DMS79 treated with DMSO at 0.1 percent for 48 hours (cell line): ENCODE data around the gene SCRN2.
A peak's percentile ranks its signal among the peaks of the same experiment; 100 is the strongest.

Experiments
- DNase-seq: peaks from one replicate; lab custom pipeline; 2025; lab: John Stamatoyannopoulos, UW

The SCRN2 gene

DNA sequence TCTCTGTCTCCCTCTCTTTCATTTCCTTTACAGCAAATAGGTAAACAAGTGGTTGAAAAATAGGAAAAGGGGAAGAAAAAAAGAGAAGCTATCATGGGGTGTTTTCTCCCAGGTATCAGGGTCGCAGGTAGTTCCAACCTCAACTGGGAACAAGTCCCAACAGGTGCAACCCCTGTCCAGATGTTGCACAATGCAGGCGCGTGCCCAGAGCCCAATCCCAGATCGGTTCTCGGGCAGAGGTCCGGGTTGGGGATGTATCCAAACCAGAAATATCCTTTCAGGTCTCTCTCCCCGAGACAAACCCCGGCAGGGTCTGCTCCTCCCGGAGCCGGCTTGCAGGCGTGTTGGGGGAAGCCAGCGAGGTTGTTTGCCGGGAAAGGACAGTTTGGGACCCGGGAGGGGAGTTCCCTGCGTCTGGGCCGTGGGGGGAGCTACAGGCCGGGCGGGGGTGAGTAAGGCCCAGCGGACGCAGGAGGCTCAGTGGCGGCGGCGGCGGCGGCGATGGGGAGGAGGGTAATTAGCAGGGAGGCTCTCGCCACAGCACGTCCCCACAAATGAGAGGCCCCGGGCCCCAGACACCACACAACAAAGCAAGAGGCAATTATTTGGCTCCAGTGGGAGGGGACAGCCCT, 31.1 kb upstream of the SCRN2 start:
- DNase-seq = no peak

GRCh38 chr17:47871048-47871447, 30.0 kb upstream of the SCRN2 start:
- DNase-seq = no peak

- DNase-seq = no peak
Observed at GRCh38 chr17:47870056-47870455, 29.0 kb upstream of the SCRN2 start.

GRCh38 chr17:47869114-47869513, 28.0 kb upstream of the SCRN2 start:
- DNase-seq = no peak

DNA sequence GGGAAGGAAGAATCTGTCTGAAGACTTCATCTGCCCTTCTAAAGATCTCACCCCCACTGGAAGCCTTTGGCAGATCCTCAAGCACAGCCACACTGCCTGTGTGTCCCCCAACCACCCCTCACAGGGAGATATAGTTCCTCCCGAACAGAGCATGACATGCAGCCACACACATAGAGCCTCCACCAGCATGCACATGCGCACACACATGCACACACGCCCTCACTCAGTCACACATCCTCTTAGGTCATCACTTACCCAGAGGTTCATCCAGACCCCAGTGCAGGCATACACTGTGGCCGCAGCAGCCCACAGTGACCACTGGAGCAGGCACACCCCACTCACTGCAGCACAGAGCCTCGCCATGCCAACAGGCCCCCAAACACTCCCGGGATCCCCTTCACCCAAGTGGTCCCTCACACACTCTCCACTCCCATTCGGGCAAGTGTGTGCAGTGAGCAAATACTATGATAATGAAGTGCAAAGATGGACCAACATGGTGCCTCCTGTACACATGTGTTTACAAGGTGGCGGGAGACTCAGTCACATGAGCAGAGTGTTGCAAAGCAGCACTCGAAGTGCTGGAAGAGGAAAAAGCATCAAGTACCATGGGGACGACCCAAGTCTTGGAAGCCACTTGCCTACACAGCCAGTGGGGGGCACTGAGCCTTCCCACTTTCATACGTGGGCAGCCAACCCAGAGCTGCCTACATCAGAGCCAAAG, 26.9 kb upstream of the SCRN2 start:
- peak; percentile 58 for DNase-seq

- DNase-seq = peak; percentile 41
Observed at GRCh38 chr17:47866941-47867340, 25.9 kb upstream of the SCRN2 start.

DNA sequence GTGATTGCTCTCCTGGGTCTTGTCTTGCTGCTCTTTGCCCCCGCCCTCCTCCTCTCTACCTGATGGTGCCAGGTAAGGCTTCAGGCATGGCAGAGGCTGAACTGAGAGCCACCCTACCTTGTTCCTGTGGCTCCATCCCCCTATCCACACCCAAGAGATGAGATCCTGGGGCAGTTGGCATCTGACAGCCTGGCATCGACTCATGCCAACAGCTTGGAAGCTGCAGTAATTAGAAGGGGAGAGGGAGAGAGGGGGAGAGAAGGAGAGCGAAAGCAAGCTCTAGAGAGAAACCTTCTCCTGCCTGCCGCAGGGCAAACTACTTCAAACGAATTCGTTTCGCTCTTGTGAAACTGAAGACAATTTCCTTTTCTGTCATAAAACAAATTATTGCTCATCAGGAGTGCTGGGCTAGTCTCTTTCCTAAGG, 23.7 kb upstream of the SCRN2 start:
- DNase-seq = peak; percentile 90

DNA sequence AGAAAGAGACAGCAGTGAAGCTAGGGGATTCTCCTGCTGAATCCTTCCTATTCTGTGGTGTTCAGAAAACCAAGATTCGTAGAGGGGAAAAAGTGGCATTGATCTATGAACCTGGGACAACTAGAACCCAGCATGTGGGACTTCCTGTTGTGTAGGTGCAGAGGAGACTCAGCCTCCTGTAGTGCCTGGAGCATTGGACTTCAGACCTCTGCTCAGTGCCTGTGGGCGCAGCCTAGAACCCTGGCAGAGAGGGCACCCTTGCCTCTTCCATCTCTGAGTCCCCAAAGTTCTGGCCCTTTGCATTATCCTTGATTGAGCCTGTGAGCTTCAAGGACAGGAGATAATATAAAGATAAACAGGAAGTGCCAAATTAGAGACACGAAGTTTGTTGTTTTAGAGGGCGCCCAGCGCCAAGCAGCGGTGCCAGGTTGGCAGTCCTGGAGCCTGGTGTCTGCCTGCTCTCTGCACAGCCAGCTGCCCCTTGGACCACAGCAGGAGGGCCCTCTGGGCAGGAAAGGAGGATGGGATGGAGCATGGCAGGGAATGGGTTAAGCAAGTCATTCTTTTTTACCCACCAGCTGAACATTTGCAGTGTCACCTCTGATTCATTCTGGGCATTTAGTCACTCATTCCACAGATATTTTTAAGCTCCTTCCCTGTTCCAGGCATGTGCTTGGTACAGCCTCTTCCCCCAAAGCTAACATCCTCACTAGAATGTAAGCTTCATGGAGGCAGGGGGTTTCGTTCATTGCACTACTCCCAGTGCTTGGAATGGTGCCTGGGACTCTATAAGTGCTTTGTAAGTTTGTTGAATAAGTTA, 21.8 kb upstream of the SCRN2 start:
- no peak for DNase-seq

GRCh38 chr17:47860386-47860785, 19.3 kb upstream of the SCRN2 start:
- DNase-seq = no peak

GRCh38 chr17:47857551-47858455, 16.7 kb upstream of the SCRN2 start:
- no peak for DNase-seq

DNA sequence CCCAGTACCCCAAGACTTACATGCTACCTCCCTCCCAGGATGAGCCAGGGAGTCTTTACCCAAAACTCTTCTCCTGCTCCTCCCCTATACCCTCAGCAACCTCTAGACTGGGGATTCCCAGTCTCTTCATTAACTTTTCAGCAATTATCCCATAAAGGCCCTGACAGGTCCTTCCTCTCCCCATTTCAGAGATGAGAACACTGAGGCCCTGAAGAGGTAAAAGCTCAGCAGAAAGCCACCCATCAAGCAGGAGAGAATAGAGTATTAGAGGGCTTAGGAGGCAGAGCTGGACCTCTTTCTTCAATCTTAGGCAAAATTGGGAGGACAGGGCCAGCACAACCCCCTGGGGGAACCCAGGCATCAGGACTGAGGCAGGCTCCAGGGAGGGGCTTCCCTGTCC, 15.8 kb upstream of the SCRN2 start:
- DNase-seq = no peak

DNA sequence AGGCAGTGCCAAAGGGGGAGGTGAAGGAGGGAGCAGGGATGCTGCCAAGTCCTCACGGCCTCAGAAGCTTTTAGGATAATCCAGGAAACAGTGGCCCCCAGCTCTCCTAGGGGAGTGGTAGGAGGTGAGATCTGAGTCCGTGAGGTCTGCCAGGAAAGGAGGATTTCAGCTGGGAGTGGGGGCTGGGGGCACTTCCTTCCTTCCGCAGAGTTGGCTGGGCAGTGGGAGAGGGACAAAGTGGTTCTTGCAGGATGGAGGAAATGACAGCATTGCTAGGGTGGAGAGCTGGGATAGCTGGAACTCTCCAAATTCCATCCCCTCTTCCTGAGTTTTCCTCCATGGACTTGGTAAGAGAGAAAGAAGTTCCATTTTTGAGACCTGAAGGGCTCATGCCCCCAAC, 14.7 kb upstream of the SCRN2 start:
- DNase-seq = no peak

GRCh38 chr17:47853616-47854015, 12.5 kb upstream of the SCRN2 start:
- no peak for DNase-seq

- no peak for DNase-seq
Observed at GRCh38 chr17:47852113-47852949, 11.3 kb upstream of the SCRN2 start.

- DNase-seq = no peak
Observed at GRCh38 chr17:47851764-47852112, 10.7 kb upstream of the SCRN2 start.

DNA sequence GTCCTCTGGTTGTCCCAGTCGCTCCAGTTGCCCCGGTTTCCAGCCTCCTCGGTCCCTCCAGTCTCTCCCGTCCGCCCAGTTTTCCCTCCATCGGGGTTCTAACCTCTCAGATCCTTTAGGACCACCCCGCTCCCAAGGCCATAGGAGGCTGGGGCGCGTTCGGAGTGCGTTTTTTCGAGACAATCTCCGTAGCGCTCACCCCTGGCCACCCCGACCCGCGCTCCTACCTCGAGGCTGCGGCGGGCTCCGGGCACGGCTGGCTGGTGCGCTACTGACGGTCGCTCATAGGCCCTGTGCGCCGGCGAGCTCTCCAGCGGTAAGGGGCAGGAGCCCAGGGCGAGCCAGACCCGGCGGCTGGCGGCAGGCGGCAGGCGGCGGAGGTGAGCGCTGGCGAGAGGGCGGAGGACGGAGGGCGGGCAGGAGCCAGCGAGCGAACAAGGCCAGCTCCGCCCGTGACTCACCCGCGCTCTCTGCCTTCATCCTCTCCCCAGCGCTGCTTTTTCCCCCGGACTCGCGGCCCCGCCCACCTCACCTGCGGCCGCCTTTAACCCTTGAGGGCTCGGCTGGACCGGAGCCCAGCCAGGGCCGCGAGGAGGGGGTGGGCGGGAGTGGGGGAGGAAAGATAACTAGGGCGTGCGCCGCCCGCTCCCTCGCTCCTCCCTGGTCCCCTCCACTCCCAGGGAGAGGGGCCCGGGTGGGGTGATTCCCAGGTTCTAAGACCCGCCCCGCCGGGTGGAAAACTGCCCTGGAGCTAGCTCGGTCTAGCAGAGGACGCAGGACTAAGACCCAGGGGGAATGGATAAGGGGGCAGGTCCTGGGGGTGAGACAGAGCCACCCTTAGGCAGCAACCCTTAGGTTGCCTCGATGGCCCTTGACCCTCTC, 9.9 kb upstream of the SCRN2 start, which contains the start of gene SP6:
TSS of gene SP6 (minus strand) at position 472 of the 882 bp plus-strand sequence. CDS start 2,734 bp downstream, outside the sequence.
- peak; percentile 82 for DNase-seq

DNA sequence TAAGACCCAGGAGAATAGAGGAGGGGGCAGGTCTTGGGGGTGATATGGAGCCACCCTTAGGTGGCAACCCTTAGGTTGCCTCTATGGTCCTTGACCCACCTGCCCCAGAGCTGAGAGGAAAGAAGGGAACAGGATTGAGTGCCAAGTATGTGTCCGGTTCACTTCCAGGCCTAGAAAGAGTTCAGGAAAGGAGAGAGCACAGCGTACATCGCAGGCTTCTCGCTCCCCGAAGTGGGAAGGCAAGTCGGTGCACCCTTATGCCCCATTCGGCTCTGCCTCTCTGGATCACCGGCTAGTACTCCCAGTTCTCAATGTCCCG, 9.3 kb upstream of the SCRN2 start:
- DNase-seq = peak; percentile 24

- no peak for DNase-seq
Observed at GRCh38 chr17:47848198-47848513, 7.1 kb upstream of the SCRN2 start.

DNA sequence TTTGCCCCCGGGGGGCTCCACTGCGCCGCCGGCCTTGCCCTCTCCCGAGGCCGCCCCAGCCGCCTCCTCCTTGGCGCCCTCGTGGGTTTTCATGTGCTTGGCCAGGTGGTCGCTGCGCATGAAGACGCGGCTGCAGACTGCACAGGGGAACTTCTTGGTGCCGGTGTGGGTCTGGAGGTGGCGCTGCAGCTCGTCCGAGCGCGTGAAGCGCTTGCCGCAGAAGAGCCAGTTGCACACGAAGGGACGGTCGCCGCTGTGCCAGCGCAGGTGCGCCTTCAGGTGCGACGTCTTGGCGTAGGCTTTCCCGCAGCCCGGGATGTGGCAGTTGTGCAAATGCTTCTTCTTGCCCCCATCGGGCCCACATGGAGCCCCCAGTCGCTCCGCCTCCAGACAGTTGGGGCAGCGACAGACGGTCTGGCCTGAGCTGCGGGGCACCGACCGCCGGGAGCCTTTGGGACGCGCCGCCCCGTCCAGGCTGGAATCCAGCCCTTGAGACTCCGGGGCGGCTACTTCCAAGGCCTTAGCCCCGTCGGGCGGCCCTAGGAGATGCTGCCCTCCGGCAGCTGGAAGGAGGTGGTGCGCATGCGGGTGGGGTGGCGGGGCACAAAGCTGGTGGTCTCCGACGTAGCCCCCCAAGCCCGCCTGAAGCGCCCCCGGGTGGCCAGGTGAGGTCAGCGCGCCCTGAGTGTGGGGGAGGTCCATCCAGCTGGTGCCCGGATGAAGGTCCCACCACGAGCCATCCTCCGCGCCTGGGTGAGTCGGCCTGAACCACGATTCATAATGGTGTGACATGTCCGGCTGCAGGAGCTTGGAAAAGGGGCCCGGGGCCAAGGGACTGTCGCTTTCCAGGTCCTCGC, 6.5 kb upstream of the SCRN2 start:
- no peak for DNase-seq
